DND-41 (cell line): ENCODE data around the gene ATP9A.

Experiments used
- ATAC-seq: fragments of 200-7000 bp; cut with Tn5 transposase; 3 replicates; pipeline ENCODE4 v1.9.1; 2021; ENCODE audit warnings: low read depth; ENCODE audit not compliant: insufficient read depth
- DNase-seq: peaks from one replicate; pipeline ENCODE4 v3.0.0-alpha.2; 2020
- H2AFZ ChIP-seq: 2 replicates; pipeline ENCODE4 v1.6.0; 2012; ENCODE audit warnings: low read depth, low read length
- H3K27ac ChIP-seq: 2 replicates; pipeline ENCODE4 v1.5.1; 2012; ENCODE audit warnings: low read length, inconsistent platforms
- H3K27me3 ChIP-seq: fragments of 200-600 bp; sonication (generic); 2 replicates; pipeline ENCODE4 v1.6.0; 2012; ENCODE audit warnings: low read length, mild to moderate bottlenecking, inconsistent platforms; ENCODE audit not compliant: insufficient read depth, poor library complexity
- H3K36me3 ChIP-seq: 2 replicates; pipeline ENCODE4 v1.5.1; 2012; ENCODE audit warnings: low read length, inconsistent platforms; ENCODE audit not compliant: insufficient read depth
- H3K4me1 ChIP-seq: 2 replicates; pipeline ENCODE4 v1.5.1; 2012; ENCODE audit warnings: mild to moderate bottlenecking, low read length; ENCODE audit not compliant: insufficient read depth
- H3K4me2 ChIP-seq: 2 replicates; pipeline ENCODE4 v1.6.0; 2012; ENCODE audit warnings: mild to moderate bottlenecking, moderate library complexity, low read length, inconsistent platforms; ENCODE audit not compliant: insufficient read depth
- H3K4me3 ChIP-seq, 2 experiments: fragments of 200-600 bp in 1 of 2; shearing (Covaris generic) in 1 of 2; 2 replicates each; pipeline ENCODE4 v1.5.1; 2012 to 2016; ENCODE audit warnings: inconsistent platforms in 2 of 2, low read length in 2 of 2, mild to moderate bottlenecking in 2 of 2, low read depth in 1 of 2, moderate library complexity in 1 of 2
- H3K79me2 ChIP-seq: 2 replicates; pipeline ENCODE4 v1.6.0; 2012; ENCODE audit warnings: low read length, inconsistent platforms; ENCODE audit not compliant: insufficient read depth
- H3K9ac ChIP-seq: 2 replicates; pipeline ENCODE4 v1.6.0; 2012; ENCODE audit warnings: low read depth, mild to moderate bottlenecking, inconsistent platforms, low read length, moderate library complexity
- H3K9me3 ChIP-seq: 2 replicates; pipeline ENCODE4 v1.5.1; 2012; ENCODE audit warnings: low read length, moderate library complexity, mild to moderate bottlenecking, inconsistent platforms; ENCODE audit not compliant: insufficient read depth, severe bottlenecking
- H4K20me1 ChIP-seq: 2 replicates; pipeline ENCODE4 v1.6.0; 2012; ENCODE audit warnings: low read length; ENCODE audit not compliant: insufficient read depth
- CTCF ChIP-seq: IDR thresholded peaks from 2 replicates; pipeline ENCODE4 v1.5.1; 2012; ENCODE audit warnings: borderline replicate concordance, low read length, moderate library complexity, mild to moderate bottlenecking; ENCODE audit not compliant: poor library complexity, severe bottlenecking; ENCODE audit errors: extremely low read depth
- EZH2 ChIP-seq: IDR thresholded peaks from 3 replicates; pipeline ENCODE4 v1.6.1; 2012; ENCODE audit warnings: borderline replicate concordance, low read depth, mild to moderate bottlenecking, moderate library complexity, low read length, inconsistent platforms; ENCODE audit not compliant: severe bottlenecking

ATP9A gene

DNA sequence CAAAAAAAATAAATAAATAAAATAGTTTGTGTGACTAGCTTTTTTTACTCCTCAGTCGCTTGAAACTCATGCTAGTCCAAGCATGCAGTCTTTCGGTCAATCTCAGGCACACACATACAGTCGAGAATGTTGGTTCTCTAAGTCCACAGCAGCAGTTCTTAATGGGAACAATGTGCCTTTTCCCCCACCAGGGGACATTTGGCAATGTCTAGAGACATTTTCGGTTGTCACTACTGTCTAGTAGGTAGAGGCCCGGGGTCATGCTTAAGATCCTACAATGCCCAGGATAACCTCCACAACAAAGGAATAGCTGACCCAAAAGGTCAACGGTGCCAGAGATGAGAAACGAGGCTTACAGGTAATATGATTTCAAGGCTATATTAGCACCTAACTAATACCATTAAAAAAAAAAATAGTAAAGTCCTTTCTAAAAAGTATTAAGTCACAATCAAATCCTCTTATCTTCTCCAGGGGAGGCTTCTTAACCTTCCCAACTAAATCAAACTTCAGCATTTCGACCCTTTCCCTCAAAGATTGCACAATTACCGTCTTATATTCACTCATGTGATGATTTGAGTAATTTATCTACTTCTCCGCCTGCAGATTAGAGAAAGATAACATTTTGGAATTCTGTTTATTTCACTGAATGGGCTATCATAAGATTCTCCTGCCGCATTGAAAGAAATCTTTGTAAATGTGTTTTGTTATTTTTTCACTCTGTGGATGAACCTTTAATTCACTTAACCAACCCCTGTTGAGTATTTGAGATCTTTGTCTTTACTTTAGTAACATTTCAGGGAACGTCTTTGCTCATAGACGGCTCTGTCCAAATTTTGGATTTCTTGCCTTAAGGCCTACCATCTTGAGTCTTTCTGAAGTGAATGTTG is 42.2 kb upstream of the ATP9A start:
- no peak overlapping the region for H2AFZ ChIP-seq
- no peaks in the 10 kb centered on the region for H3K36me3 ChIP-seq
- no peak overlapping the region for H3K27ac ChIP-seq
- H3K27me3 ChIP-seq = peaks cover 6% of the 10 kb centered on the region
- no peaks in the 10 kb centered on the region for H4K20me1 ChIP-seq
- H3K4me1 ChIP-seq = no peaks in the 10 kb centered on the region
- H3K9ac ChIP-seq = no peak overlapping the region
- DNase-seq (no peak), ATAC-seq (no peak)
- H3K9me3 ChIP-seq = no peaks in the 10 kb centered on the region
- no peak overlapping the region for H3K4me3 ChIP-seq
- H3K4me2 ChIP-seq = no peak overlapping the region
- TF ChIP-seq EZH2 = no peak
- TF ChIP-seq CTCF = no peak
- no peaks in the 10 kb centered on the region for H3K79me2 ChIP-seq

- no peaks in the 10 kb centered on the region for H3K4me1 ChIP-seq
- H3K79me2 ChIP-seq = no peaks in the 10 kb centered on the region
- TF ChIP-seq CTCF (no peak), EZH2 (no peak)
- no peak overlapping the region for H2AFZ ChIP-seq
- H3K4me2 ChIP-seq = no peak overlapping the region
- H3K27me3 ChIP-seq = peaks cover 4% of the 10 kb centered on the region
- no peaks in the 10 kb centered on the region for H3K9me3 ChIP-seq
- H3K36me3 ChIP-seq = no peaks in the 10 kb centered on the region
- H4K20me1 ChIP-seq = no peaks in the 10 kb centered on the region
- H3K27ac ChIP-seq = no peak overlapping the region
- ATAC-seq = no peak
- no peak overlapping the region for H3K4me3 ChIP-seq
- DNase-seq = no peak
- no peak overlapping the region for H3K9ac ChIP-seq
Observed at GRCh38 chr20:51807720-51808250, 39.6 kb upstream of the ATP9A start.

- no peak for DNase-seq
- no peaks in the 10 kb centered on the region for H3K79me2 ChIP-seq
- H3K27ac ChIP-seq = no peak overlapping the region
- H3K4me2 ChIP-seq = no peak overlapping the region
- H3K36me3 ChIP-seq = no peaks in the 10 kb centered on the region
- TF ChIP-seq EZH2 = no peak
- TF ChIP-seq CTCF = no peak
- no peak for ATAC-seq
- no peak overlapping the region for H3K9ac ChIP-seq
- no peak overlapping the region for H3K4me3 ChIP-seq
- H3K9me3 ChIP-seq = no peaks in the 10 kb centered on the region
- no peaks in the 10 kb centered on the region for H4K20me1 ChIP-seq
- H2AFZ ChIP-seq = no peak overlapping the region
- H3K27me3 ChIP-seq = no peaks in the 10 kb centered on the region
- H3K4me1 ChIP-seq = no peaks in the 10 kb centered on the region
Observed at GRCh38 chr20:51804754-51805153, 36.6 kb upstream of the ATP9A start.
